GM18909 (cell line): ENCODE data around the gene EID1.
"Not testable (repeated sequence)": the region's sequence is repeated elsewhere in the genome, so short reads cannot be mapped to it uniquely, and the experiment has no call there.

Experiments used
- ATAC-seq: cut with Tn5 transposase; IDR thresholded peaks from one replicate; pipeline ENCODE4 v1.9.1; 2021; ENCODE audit warnings: mild to moderate bottlenecking; ENCODE audit not compliant: unreplicated experiment, poor library complexity

EID1 gene, protein sequence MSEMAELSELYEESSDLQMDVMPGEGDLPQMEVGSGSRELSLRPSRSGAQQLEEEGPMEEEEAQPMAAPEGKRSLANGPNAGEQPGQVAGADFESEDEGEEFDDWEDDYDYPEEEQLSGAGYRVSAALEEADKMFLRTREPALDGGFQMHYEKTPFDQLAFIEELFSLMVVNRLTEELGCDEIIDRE

DNA sequence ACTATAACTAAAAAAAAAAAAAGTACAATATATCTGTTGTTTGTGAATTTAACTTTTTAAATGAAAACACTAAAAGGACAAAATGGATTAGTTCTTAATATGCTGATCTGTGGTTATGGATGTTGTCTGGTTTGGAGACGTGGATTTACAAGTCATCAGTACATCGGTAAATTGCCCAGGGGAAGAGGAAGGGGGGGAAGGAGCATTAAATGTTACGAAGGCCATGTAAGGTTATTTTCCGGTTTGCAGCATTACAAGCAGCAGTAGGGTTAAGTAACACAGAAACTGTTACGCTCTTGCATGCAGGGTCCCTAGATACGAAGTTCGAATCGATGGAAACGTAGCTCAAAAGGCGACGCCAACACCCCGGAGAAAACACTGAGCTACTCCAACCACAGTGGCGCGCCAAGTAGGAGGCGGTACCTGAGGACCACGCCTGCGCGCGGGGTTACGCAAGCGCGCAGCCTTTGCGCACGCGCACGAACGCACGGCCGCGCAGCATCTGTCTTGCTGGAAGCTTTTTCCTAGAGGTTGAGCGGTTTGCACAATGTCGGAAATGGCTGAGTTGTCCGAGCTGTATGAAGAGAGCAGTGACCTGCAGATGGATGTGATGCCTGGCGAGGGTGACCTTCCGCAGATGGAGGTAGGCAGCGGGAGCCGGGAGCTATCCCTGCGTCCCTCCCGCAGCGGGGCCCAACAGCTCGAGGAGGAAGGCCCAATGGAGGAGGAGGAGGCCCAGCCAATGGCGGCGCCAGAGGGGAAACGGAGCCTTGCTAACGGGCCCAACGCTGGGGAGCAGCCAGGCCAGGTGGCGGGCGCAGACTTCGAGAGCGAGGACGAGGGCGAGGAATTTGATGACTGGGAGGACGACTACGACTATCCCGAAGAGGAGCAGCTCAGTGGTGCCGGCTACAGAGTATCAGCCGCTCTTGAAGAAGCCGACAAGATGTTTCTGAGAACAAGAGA lies at the start of gene EID1:
Gene EID1, plus strand, starts transcription at position 505 of the 966 bp plus-strand sequence. Its CDS starts 43 bp downstream, at position 548.
- ATAC-seq: peak; percentile 95

DNA sequence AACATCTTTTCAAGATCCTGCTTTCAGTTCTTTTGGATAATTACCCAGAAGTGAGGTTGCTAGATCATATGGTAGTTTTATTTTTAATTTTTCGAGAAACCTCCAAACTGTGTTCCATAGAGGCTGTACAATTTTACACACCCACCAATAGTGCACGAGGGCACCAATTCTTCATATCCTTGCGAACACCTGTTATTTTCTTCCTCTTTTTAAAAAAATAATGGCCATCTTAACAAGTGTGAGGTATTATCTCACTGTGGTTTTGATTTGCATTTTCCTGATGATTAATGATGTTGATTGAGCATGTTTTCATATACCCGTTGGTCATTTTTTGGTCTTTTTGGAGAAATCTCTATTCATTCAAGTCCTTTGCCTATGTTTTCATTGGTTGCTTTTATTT lies 49.5 kb upstream of the EID1 start:
- ATAC-seq: no peak

DNA sequence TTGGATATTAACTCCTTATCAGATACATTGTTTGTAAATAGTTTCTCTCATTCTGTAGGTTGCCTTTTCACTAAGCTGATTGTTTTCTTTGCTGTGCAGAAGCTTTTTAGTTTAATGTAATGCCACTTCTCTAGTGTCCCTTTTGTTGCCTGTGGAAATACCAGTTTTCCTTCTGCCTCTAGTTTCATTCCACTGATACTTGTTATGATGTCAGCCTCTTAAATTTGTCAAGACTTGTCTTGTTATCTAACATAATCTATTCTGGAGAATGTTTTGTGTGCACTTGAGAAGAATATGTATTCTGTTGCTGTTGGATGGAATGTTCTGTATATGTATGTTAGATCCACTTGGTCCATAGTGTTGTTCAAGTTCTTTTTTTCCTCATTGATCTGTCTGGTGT lies 49.0 kb upstream of the EID1 start:
- ATAC-seq: no peak

DNA sequence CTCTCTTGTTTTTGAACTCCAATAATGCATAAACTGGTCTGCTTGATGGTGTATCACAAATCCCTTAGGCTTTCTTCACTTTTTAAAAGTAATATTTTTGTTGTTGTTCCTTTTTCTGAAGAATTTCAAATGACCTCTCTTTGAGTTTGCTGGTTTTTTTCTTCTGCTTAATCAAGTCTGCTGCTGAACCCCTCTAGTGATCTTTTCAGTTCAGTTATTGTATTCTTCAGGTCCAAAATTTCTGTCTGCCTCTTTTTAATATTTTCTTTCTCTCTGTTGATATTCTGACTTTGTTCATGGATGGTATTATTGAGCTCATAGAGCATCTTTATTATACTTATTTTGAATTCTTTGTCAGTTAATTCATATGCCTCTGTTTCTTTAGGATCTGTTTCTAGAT lies 45.3 kb upstream of the EID1 start:
- ATAC-seq: no peak

DNA sequence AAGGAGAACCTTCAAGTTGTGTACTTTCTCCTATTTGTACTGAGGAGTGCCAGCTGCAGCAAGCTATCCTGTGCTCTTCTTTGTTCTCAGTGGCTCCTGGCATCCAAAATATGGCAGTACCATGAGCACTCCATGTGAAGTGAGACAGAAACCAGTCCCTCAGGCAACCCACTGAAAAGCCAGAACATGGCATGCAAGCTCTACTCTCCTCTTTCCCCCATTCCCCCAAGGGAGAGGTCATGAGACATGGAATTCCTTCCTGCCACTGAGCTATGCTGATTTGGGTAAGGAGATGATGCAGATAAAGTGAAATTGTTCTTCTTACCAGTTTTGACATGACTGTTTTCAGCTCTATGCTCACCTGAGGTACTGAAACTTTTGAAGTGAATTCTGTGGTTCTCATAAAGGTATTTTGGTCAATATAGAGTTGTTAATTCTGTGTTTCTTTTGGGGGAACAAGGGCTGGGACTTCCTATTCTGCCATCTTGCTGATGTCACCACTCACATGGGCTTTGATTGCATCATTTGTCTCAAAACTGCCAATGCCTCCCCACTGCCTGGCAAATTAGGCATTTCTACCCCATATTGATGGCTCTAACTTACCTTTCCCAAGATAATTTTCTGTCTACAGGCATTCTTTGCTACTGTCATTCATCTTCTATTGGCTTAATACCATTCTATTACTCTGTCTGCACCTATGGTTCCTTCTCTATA lies 44.3 kb upstream of the EID1 start:
- no peak for ATAC-seq

DNA sequence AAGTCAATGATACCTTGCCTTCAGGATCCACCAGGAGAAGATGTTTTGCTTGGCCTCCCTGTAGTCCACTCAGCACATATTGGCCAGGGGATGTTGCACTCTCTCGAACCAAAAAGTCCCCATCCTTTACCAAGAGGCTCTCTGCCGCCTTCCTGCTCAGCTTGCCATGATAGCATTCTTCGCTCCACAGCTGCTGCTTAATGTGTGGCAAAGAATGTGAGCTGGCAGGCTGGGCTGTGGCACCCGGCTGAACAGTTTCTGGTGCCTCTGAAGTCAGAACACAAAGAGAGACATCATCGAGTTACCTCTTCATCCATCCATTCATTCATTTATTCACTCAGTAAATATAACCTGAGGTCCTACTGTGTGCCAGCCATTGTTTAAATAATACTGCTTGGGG lies 43.2 kb upstream of the EID1 start:
- ATAC-seq: no peak

DNA sequence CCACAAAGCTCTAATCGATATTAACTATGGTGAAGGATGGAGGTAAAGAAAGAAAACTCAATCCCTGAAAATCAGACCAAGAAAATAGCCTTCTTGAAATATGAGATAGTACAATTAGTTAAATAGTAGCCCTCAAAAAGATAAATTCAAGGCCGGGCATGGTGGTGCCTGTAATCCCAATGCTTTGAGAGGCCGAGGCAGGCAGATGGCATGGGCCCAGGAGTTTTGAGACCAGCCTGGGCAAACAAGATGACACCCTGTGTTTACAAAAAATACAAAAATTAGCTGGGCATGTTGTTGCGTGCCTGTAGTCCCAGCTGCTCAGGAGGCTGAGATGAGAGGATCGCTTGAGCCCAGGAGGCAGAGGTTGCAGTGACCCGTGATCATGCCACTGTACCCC lies 35.4 kb upstream of the EID1 start:
- ATAC-seq: no peak

DNA sequence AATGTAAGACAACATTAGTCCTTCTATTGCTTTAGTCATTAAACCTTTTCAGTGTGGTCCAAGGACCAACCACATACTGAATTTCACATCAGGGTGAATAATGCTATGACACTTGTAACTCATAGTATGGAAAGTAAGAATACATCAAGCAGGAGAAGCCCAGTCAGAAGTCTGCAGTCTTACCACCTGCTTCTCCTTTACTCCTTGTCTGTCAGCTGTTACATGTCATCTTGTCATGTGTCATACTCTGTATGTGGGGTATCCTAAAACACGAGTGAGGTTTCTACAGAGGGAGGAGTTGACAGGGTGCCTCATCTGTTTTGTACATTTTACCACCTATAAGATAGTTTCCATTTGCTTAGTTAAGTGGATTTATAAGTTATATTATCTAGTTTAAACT lies 32.8 kb upstream of the EID1 start:
- ATAC-seq: no peak

DNA sequence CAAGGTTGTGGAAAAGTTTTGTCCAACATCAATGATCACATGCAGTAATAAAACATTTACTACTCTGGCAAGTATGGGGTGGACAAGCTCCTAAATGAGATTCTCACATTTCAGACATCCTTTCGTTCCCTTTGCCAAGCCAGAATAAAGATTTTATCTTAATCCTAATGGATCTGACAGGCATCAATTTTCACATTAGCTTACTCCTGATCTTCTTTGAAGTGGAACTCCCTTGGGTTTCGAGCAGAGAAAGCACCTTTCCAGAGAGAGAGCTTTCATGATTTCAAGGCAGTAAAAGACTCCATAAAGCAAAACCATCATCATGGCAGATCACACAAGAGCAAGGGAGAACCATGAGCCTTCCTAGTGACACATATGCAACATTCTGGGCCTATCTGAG lies 27.3 kb upstream of the EID1 start:
- ATAC-seq: no peak

DNA sequence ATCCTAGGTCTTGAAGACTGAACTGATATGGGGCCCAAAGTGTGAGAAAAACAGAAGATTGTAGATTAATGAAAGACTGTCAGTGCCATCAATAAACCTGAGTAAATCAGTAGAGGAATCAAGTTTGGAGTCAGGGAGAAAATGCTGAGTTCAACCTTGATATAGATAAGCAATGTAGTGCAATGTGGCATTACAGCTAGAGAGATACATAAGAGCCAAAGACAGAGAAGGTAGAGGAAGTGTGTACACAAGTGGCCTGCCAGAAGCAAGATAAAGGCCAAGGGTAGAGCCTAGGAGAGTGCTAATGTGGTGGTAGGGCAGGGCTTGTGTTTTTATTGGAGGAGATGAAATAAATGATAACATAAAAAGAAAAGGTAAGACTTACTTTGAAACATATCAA lies 26.0 kb upstream of the EID1 start:
- no peak for ATAC-seq

DNA sequence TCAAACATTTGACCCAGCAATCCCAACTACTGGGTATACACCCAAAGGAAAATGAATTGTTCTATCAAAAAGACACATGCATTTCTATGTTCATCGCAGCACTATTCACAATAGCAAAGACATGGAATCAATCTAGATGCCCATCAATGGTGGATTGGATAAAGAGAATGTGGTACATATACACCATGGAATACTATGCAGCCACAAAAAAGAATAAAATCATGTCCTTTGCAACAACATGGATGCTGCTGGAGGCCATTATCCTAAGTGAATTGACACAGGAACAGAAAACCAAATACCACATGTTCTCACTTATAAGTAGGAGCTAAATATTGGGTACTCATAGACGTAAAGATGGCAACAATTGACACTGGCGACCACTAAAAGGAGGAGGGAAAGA lies 23.5 kb upstream of the EID1 start:
- not testable (repeated sequence) for ATAC-seq

DNA sequence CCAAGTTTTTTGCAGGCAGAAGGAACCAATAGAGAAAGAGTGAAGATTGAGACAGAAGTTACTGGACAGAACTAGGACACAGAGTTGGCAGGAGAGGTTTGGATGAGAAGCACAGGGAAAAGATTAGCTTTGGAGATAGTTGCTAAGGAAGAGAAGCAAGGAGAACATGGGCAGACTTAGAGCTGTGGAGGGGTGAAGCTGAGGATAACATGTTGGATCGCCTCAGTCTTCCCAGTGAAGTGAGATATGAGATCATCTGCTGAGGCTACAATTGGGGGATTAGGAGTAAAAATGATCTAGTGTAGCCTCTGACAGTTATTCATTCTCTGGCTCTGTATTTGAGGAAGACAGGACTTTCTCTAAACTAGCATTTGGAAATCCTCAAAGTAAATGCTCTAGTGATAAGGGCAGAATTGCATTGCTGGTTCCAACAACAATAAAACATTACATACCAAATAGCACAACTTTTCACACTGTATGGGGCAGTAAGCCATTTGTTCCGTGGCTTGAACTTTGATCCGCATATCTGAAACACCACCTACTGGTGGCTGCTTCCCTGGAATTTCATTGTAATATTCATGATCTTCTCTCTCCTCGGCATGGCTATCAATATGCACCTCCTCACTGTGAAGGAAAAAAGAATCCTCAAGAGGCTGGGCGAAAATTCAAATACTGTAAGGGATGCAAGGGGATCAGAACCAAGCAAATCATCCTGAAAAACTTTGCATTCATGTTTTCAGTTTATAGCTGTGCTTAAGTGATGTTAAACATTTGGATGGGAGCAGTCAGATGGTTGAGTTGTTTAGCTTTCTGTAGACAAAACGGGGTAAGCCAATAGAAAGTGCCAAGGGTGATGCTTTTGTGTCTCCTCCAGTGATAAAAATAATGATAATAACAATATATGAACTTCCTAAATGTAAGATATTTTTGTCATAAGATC lies 22.2 kb upstream of the EID1 start:
- no peak for ATAC-seq

DNA sequence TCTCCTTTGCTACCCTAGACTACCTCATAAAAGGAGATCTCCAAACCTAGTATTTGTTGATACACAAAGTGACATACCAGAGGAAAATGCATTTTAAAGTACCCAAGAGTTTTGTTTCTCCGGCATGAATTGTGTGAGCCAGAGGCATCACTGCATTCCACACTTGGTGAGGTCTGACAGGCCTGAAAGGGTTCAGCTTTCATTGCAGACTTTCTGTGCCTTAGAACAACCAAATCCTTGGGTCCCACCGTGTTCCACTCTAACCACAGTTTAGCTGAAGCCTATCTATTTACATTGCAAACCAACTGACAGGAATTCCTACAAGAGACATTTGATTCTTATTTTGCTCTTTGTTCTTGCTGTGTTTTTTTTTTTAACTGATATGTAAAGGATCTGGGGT lies 21.0 kb upstream of the EID1 start:
- ATAC-seq: no peak

DNA sequence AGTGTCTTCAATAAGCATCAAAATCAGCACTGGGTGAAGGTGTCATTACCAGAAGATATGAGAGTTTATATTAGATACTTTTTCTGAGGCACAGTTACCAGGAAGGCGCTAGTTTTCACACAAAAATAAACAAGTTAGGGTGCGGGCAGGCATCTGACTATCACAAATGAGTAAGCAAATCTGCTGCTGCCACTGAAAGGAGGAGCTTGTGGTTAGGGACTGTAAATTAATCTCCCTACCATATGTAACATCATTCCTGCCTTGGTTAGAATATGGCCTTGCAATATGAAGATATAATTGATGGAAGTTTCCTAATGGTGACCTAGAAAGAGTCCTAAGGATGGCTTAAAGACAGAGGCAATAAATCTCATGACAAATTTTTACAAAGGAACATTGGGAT lies 19.5 kb upstream of the EID1 start:
- ATAC-seq: no peak

DNA sequence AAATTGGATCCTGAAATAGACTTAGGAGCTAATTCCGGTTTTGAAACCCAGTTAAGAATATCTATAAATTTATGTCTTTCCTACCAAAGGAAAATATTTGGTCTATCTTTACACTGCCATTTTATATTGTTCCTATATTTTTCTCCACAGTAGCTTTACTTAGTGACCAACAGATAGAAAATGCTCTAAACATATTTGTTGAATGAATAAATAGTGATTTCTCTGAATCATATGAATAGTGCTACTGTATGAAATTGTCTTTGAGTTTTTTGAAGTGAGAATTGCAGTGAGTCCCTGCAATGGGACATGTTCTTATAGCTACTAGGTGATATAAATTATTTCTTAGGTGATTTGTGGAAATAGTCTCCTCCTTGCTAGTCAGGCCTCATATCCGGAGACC lies 18.5 kb upstream of the EID1 start:
- no peak for ATAC-seq

DNA sequence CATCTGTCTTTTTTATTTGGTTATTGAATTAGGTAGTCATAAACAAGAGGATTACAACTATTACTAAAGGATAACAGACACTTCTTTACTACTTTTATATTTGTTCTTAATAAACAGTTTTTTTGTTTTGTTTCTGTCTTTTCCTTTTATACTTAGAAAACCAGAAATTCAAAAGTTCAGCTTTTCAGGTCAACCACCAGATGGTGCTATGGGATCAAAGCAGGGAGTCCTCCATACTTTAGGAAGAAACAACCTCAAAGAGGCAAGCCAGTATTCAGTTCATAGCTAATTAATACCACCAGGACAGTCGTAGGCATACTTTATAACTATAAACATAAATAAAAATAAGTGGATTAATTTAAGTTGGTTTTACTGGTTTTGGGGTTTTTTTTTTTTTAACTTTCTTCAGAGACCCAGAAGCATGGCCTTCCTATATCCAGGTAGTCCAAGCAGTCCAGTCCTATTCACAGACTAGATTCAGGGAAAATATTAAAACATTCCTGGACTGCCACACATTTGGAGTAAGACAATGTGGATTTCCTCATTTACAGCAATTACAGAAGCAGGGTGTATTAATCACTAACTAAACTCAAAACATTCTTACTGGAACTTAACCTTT lies 16.0 kb upstream of the EID1 start:
- ATAC-seq: peak; percentile 75

DNA sequence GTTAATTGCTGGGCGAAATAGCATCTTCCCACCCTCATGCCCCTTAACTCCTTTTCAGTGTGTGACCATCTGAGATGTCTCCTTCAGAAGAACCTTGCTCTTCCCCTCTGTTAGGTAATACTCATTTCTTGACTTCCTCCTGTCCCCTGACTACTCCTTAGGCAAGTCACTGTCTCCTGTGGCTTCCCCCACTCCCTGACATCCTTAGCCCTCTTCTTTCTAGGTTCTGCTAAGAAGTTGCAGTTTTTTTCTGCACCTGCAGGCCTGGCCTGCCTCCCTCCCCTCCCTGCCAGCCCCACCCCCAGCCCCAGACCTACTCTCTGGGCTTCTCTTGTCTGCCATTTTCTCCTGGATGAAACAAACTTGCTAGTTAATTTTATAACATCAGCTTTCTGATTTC lies 15.2 kb upstream of the EID1 start:
- ATAC-seq: no peak

DNA sequence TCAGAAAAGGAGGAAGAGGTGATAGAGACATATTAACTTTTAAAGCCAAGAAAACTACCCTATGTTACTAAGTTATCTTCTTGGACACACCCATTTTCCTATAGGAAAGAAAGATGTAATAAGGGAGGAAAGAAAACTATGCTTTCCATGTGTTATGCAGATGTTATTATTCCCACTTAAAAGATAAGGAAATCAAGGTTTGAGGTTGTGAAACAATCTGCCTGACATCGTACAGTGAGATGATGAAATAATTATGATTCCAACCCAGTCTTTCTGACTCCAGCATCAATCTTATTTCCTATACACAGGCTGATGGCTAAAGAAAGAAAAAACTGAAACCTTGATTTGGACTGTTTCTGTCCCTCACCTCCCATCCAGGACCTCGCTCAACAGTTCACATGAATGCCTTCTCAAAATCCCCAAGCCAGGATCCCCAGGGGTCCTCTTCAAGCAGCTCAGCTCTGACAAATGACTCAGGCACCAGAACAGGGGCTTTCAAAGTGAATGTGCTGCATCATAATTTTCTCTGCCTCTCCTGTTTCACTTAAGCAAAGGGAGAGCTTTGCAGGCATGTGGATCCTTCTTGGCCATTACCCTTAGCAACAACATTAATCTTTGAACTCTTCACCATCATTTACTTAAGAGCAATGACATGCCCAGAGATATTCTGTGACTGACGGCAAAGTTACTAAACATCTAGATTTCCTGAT lies 12.4 kb upstream of the EID1 start:
- no peak for ATAC-seq

DNA sequence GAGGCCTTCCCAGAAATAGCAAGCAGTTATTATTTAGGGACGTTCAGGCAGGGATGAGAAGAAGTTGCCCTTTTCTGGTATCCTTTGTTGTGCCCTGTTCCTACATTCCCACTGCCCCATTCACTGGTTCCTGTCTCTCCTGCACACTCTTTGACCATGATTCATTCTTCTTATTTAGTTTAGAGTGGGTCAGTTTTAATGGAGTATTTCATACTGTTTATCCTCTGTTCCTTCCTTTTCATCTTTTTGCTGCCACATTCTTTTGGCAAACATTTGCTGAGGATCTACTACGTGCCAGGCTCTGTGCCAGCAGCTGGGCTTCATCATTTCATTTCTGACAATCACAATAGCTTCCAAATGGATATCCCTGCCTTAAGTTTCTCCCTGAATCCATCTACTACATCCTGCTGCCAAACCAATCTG lies 11.8 kb upstream of the EID1 start:
- ATAC-seq: no peak
